Muscle layer of duodenum (tissue), 2 donors: ENCODE data around the gene AKR1C2.
"Not testable (repeated sequence)": the region's sequence is repeated elsewhere in the genome, so short reads cannot be mapped to it uniquely, and the experiment has no call there.

Experiments used
- H3K27ac ChIP-seq: one replicate; pipeline ENCODE4 v1.7.0; 2013; ENCODE audit warnings: mild to moderate bottlenecking, low read length
- H3K27me3 ChIP-seq: one replicate; pipeline ENCODE4 v1.7.0; 2013; ENCODE audit warnings: low read depth, mild to moderate bottlenecking, control low read depth, low read length
- H3K36me3 ChIP-seq, 2 donors: one replicate each; pipeline ENCODE4 v1.7.0; 2013; ENCODE audit warnings: low read length in 2 of 2, control low read depth in 1 of 2, mild to moderate bottlenecking in 1 of 2; ENCODE audit not compliant: insufficient read depth in 2 of 2, control insufficient read depth in 1 of 2
- H3K4me1 ChIP-seq, 2 donors: one replicate each; pipeline ENCODE4 v1.7.0; 2013; ENCODE audit warnings: low read length in 2 of 2, mild to moderate bottlenecking in 2 of 2, control low read depth in 1 of 2, moderate library complexity in 1 of 2; ENCODE audit not compliant: insufficient read depth in 2 of 2, control insufficient read depth in 1 of 2
- H3K4me3 ChIP-seq, 2 donors: one replicate each; pipeline ENCODE4 v1.7.0; 2013; ENCODE audit warnings: low read length in 2 of 2, low read depth in 1 of 2, mild to moderate bottlenecking in 1 of 2
- H3K9me3 ChIP-seq, 2 donors: one replicate each; pipeline ENCODE4 v1.7.0; 2013; ENCODE audit warnings: low read length in 2 of 2, control low read depth in 1 of 2, mild to moderate bottlenecking in 1 of 2; ENCODE audit not compliant: control insufficient read depth in 1 of 2
- donor health status: healthy.

The AKR1C2 gene

DNA sequence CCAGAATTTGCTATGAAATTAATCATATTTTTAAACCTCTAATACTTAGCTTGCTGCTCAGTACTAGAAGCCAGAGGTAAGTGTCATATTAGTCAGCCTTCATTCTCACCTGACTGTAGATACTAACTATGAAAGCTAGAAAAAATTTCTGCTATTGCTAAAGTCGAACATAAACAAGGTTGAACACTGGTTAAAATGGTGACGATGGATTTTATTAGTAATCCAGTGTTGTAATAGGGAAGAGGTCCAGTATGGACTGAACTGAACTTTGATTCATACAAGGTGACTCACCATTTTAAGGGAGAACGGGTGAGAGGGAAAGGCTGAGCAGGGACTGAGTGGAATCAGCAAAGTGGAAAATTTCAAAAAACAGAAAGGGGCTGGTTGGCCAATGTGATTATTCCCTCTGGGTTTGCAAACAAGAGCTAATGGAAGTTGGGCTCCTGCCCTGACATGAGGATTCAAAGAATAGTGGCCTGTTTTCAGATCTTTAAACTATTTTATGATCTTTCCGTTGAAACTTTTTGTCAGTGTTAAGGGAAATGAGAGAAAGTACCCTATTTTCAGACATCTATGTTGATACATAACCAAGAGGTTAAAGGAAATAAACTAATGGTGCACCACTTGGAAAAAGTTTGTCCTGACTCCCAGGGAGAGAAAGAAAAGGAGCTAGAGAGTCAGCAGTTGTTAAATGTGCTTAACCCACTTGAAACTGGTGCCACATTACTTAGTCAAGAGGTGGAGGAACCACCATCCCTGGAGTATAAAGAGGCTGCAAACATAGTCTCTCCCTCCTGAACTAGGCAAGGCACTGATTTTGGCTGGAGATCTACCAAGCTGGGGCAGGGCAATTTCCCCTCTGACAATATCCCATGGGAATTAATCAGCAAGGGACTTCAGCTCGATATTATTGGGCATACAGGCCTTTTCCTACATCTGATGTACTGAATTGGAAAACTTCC, 55.7 kb downstream of the AKR1C2 start:
- Histone ChIP-seq H3K4me1 (peaks cover 10 to 23% of the 10 kb centered on the region in 2 donors), H3K27ac (peak overlapping the region; percentile 64)

GRCh38 chr10:4947039-4947634, 56.5 kb downstream of the AKR1C2 start:
- H3K9me3 ChIP-seq = no peaks in the 10 kb centered on the region
- peaks cover 0 to 5% of the 10 kb centered on the region in 2 donors for H3K36me3 ChIP-seq
- H3K27me3 ChIP-seq = no peaks in the 10 kb centered on the region
- peak overlapping the region; percentile 64 for H3K27ac ChIP-seq
- H3K4me3 ChIP-seq = no peak overlapping the region
- peaks cover 10 to 28% of the 10 kb centered on the region in 2 donors for H3K4me1 ChIP-seq

More for the DNA sequence above, 55.7 kb downstream of the AKR1C2 start:
- Histone ChIP-seq H3K4me3 (no peak overlapping the region), H3K27me3 (no peaks in the 10 kb centered on the region), H3K9me3 (no peaks in the 10 kb centered on the region), H3K36me3 (no peaks in the 10 kb centered on the region)

DNA sequence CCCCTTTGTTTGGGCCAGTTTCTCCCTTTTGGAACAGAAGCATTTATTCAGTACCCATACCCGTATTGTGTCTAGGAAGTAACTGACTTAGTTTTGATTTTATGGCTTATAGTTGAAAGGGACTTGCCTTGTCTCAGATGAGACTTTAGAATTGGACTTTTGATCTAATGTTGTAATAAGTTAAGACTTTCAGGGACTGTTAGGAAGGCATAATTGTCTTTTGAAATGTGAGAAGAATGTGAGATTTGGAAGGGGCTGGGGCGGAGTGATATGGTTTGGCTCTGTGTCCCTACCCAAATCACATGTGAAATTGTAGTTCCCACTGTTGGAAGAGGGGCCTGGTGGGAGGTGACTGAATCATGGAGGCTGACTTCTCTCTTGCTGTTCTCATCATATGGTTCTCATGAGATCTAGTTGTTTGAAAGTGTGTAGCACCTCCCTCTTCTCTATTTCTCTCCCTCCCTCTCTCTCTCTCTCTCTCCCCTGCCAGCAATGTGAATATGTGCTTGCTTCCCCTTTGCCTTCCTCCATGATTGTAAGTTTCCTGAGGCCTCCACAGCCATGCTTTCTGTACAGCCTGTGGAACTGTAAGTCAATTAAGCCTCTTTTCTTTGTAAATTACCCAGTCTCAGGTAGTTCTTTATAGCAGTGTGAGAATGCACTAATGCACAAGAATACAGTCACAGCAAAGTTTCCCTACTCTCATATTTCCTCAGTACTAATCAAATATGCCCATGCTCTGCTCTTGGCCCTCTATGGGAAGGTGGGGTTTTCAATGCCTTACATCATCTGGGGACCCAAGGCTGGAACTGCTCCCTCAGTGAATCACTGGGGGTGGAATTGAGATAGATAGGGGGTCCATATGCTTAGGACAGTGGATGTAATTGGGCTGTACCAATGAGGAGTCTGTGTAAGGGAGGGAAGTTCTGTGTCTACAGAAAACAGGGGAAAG, 57.6 kb downstream of the AKR1C2 start:
- Histone ChIP-seq H3K27ac (no peak overlapping the region), H3K4me1 (peaks cover 10 to 25% of the 10 kb centered on the region in 2 donors)

DNA sequence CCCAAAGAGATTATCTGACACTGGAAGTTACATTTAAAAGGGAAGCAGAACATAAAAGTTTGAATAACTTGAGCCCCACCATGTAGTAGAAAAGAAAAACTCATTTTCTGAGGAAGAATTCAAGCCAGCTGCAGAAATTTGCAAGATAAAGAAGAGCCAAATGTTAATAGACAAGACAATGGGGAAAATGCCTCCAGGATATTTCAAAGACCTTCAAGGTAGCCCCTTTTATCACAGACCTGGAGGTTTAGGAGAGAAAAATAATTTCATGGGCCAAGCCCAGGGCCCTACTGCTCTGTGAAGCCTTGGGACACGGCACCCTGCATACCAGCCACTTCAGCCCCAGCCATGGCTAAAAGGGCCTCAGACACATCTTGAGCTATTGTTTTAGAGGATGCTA, 58.8 kb downstream of the AKR1C2 start:
- Histone ChIP-seq H3K9me3 (no peaks in the 10 kb centered on the region), H3K4me3 (no peak overlapping the region), H3K4me1 (peaks cover 10 to 25% of the 10 kb centered on the region in 2 donors), H3K27ac (no peak overlapping the region), H3K27me3 (no peaks in the 10 kb centered on the region), H3K36me3 (peaks cover 0 to 6% of the 10 kb centered on the region in 2 donors)

More for the DNA sequence above, 57.6 kb downstream of the AKR1C2 start:
- Histone ChIP-seq H3K4me3 (no peak overlapping the region), H3K36me3 (peaks cover 0 to 6% of the 10 kb centered on the region in 2 donors), H3K9me3 (no peaks in the 10 kb centered on the region), H3K27me3 (no peaks in the 10 kb centered on the region)

DNA sequence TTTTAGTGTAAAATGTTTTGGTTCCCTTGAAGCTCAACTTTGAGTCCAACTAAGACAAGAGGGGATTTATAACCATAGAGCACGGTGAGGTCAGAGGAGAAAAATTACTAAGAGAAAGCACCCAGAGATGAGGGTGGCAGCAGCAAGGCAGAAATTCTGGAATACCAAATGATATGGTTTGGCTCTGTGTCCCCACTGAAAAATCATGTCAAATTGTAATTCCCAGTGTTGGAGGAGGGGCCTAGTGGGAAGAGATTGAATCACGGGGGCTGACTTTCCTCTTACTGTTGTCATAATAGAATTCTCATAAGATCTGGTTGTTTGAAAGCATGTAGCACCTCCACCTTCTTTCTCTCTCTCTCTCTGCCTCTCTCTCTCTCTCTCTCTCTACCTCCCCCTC, 59.8 kb downstream of the AKR1C2 start:
- no peaks in the 10 kb centered on the region for H3K9me3 ChIP-seq
- no peaks in the 10 kb centered on the region for H3K27me3 ChIP-seq
- peaks cover 0 to 6% of the 10 kb centered on the region in 2 donors for H3K36me3 ChIP-seq
- H3K4me3 ChIP-seq = no peak overlapping the region
- H3K4me1 ChIP-seq = peaks cover 10 to 25% of the 10 kb centered on the region in 2 donors
- H3K27ac ChIP-seq = no peak overlapping the region

- peaks cover 10 to 21% of the 10 kb centered on the region in 2 donors for H3K4me1 ChIP-seq
- not testable (repeated sequence) for H3K4me3 ChIP-seq, H3K9me3 ChIP-seq, H3K36me3 ChIP-seq, H3K27ac ChIP-seq, H3K27me3 ChIP-seq
Observed at GRCh38 chr10:4943416-4943815, 60.2 kb downstream of the AKR1C2 start.

- not testable (repeated sequence) for H3K27me3 ChIP-seq, H3K36me3 ChIP-seq, H3K27ac ChIP-seq, H3K9me3 ChIP-seq, H3K4me3 ChIP-seq
- H3K4me1 ChIP-seq = peaks cover 10 to 17% of the 10 kb centered on the region in 2 donors
Observed at GRCh38 chr10:4942931-4943330, 60.7 kb downstream of the AKR1C2 start.

DNA sequence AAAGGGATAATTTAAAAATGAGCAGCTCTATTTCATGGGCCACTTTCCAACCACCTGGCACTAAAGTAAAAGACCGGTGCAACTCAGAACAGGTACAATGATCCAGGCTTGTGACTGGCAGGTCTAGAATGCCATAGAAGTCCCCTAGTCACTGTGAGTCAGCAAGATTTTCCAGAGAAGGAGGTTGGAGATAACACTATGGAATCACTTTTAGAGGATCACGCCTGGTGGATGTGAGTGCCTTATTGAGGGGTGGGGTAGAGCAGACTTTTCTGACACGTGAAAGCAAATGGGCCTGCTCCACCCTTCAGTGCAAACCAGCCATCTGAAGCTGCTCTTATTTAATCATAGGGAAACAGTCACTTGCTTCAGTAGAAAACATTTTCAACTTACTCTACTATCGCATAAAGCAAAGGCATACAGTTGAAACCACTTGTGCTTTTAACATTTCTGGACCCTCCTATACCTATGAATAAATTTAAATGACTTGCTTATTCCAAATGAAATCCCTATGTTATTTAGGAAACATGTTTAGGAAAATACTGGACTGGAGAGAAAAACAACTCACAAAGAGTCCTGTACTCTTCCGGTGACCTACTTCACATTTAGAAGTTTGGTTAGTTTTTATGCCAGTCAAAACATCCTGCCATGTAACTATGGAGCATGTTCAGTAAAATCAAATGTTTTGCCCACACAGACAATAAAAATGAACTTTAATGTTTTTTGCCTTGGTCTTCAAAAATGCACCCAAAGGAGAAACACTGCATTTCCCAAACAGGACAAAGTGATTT, 61.9 kb downstream of the AKR1C2 start:
- H3K36me3 ChIP-seq = peaks cover 0 to 6% of the 10 kb centered on the region in 2 donors
- H3K27ac ChIP-seq = no peak overlapping the region
- H3K4me1 ChIP-seq = peaks cover 0 to 10% of the 10 kb centered on the region in 2 donors

GRCh38 chr10:4940909-4941308, 62.7 kb downstream of the AKR1C2 start:
- not testable (repeated sequence) for H3K4me3 ChIP-seq, H3K27ac ChIP-seq, H3K4me1 ChIP-seq, H3K27me3 ChIP-seq, H3K36me3 ChIP-seq, H3K9me3 ChIP-seq

More for the DNA sequence above, 61.9 kb downstream of the AKR1C2 start:
- H3K4me3 ChIP-seq = no peak overlapping the region
- no peaks in the 10 kb centered on the region for H3K27me3 ChIP-seq
- H3K9me3 ChIP-seq = no peaks in the 10 kb centered on the region

DNA sequence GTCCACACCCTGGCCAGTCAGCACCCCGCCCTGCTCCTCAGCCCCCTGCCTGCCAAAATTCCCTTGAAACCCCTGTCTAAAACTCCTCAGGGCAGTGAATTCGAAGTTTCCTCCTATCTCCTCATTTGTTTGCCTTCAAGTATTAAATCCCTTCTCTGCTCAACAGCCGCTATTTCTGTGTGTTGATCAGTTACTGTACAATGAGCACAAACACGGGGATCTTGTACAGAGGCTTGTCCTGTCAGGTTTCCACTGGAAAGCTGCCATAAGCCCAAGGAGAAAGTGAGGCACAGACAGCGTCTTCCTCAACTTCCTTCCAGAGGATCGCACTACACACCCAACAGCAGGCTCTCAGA, 63.6 kb downstream of the AKR1C2 start:
- not testable (repeated sequence) for H3K4me1 ChIP-seq, H3K4me3 ChIP-seq, H3K9me3 ChIP-seq, H3K27ac ChIP-seq, H3K36me3 ChIP-seq, H3K27me3 ChIP-seq
